ENCODE results near the gene SLFN11.
"Not testable (repeated sequence)": the region's sequence is repeated elsewhere in the genome, so short reads cannot be mapped to it uniquely, and the experiment has no call there.

The SLFN11 gene, protein sequence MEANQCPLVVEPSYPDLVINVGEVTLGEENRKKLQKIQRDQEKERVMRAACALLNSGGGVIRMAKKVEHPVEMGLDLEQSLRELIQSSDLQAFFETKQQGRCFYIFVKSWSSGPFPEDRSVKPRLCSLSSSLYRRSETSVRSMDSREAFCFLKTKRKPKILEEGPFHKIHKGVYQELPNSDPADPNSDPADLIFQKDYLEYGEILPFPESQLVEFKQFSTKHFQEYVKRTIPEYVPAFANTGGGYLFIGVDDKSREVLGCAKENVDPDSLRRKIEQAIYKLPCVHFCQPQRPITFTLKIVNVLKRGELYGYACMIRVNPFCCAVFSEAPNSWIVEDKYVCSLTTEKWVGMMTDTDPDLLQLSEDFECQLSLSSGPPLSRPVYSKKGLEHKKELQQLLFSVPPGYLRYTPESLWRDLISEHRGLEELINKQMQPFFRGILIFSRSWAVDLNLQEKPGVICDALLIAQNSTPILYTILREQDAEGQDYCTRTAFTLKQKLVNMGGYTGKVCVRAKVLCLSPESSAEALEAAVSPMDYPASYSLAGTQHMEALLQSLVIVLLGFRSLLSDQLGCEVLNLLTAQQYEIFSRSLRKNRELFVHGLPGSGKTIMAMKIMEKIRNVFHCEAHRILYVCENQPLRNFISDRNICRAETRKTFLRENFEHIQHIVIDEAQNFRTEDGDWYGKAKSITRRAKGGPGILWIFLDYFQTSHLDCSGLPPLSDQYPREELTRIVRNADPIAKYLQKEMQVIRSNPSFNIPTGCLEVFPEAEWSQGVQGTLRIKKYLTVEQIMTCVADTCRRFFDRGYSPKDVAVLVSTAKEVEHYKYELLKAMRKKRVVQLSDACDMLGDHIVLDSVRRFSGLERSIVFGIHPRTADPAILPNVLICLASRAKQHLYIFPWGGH

DNA sequence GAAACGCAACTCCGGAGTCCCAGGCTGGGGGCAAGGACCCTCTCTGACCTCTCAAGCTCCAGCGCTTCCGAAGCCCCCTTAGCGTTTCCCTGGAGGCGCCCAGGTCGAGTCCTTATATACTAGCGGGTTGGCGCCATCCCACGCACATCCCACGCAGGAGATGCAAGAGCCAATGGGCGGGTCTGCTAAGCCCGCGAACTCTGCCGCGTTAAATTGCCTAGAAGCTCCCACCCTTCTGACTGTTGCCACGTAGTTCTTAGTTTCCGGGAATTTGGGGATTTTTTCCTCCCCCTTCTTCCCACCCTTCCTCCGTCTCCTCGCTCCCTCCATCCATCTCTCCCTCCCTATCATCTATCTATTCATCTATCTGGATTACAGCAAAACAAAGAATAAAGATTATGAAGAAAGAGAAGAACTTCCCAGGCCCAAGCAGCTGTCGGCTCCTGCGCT, at the start of gene SLFN11:
SLFN11 (minus strand) TSS at position 88 of the 450 bp plus-strand sequence. CDS start 9,814 bp downstream, outside the sequence.
- DNase-seq = peak; percentile 93

DNA sequence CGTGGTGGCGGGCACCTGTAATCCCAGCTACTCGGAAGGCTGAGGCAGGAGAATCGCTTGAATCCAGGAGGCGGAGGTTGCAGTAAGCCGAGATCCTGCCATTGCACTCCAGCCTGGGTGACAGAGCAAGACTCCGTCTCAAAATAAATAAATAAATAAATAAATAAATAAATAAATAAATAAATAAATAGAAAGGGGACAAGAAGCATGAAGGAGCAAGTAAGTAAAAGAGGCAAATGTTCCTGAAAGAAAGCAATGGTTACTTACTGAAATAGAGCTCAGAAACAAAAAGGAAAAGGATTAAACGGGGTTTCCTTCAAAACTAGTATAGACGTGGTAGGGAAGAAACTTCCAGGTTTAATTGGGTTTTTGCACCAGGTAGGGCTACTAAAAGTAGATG, 47.6 kb upstream of the SLFN11 start:
- DNase-seq = not testable (repeated sequence)

DNA sequence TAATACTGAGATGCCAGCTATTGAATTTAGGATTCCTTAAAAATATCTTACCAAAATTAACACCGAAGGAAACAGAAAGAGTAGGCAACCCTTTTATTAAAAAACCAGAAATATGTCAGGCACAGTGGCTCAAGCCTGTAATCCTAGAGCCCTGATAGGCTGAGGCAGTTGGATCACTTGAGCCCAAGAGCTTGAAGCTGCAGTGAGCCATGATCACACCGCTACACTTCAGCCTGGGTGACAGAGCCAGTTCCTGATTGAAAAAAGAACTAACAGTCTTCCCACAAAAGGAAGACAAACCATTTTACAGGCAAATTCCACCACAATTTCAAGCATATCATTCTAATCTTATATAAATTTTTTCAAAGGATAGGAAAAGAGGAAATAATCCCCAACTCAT, 43.2 kb upstream of the SLFN11 start:
- no peak for DNase-seq

DNA sequence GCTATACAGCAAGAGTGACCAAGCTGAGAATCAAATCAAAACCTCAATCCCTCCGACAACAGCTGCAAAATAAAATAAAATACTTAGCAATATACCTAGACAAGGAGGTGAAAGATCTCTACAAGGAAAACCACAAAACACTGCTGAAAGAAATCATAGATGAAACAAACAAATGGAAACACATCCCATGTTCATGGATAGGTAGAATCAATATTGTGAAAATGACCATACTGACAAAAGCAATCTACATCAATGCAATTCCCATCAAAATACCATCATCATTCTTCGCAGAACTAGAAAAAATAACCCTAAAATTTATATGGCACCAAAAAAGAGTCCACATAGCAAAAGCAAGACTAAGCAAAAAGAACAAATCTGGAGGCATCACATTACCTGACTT, 41.3 kb upstream of the SLFN11 start:
- not testable (repeated sequence) for DNase-seq

DNA sequence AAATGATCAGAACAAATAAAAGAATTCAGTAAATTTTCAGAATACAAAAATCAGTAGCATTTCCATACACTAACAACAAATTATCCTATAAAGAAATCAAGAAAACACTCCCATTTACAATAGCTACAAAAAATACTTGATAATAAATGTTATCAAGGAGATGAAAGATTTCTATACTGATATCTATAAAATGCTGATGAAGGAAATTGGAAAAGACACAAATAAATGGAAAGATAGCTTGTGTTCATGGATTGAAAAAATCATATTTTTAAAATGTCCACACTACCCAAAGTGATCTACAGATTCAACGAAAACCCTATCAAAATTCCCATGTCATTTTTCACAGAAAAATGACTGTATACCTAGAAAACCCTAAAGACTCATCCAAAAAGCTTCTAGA, 40.8 kb upstream of the SLFN11 start:
- DNase-seq = no peak

DNA sequence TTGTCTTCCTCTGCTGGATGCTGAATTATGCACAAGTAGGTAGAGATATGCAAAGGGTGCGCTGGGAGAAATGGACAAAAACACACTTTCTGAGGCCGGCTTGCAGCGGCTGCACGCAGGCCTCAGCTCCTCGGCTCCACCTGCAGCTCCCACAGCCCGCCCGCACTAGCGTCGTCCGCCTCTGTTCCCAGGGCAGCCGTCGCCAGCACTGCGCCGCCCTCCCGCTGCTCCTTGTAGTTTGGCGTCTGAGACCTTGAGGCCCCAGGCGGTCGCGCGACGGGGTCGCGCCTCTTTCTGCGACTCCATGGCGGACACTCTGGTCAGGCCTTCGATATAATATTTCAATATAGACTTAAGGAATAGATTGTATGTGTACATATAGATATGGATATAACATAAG, 34.1 kb upstream of the SLFN11 start:
- no peak for DNase-seq

DNA sequence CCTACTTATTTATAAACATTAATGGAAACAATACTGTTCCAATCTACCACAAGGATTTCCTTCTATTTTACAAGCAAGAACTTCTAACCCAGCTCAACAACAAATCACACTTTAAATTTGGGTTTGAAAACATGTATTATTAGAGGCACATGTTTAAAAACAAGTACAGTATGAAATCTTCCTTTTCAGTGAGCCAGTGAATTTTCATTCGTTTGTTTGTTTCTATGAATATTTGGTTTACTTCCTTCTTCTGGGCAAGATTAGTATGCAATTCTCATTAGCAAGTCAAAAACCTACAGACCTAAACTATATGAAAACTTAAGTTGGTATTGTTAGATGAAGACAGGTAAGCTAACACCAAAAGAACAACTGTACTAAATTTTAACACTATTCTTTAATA, 33.1 kb upstream of the SLFN11 start:
- DNase-seq = no peak

DNA sequence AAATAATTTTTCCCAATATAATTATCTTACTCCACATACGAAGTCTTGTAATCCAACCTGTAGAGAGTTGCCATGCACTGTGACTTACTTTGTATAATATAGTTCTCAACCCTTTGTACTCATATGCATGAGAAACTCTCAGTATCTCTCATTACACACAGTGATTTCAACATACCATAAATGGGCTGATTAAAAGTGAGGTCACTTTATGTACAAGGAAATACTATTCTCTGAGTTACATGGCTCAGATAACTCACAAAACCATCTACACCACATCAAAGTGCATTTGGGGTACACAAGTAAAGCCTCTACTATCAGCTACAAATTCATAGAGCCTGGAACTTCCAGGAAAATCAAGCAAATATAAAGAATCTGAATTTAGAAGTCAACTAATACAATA, 30.9 kb upstream of the SLFN11 start:
- peak; percentile 17 for DNase-seq

DNA sequence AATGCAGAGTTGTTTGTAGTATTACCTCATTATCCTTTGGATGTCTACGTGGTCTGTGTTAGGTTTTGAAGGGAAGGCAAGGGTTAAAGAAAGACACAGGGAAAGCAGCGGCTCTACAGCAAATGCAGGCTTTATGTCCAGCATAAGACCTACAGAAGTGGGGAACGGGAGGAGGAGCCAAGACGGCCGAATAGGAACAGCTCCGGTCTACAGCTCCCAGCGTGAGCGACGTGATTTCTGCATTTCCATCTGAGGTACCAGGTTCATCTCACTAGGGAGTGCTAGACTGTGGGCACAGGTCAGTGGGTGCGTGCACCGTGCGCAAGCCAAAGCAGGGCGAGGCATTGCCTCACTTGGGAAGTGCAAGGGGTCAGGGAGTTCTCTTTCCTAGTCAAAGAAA, 20.4 kb upstream of the SLFN11 start:
- not testable (repeated sequence) for DNase-seq

DNA sequence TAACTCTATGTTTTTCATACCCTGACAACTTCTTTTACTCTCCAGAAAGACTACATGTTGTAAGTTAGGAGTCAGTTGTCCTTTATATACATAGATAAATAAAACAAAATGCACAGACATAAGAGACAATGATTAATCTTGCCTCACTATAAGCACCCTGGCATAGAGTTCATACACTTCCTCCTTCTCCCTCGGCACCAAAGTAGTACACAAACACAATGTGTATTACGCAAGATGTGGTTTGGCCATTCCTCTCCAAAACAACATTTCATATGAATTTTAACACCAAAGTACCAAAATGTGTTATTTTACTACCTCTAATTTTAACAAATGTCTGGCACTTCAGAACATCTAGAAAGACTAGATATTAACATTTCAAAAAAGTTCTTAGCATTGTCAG, 17.2 kb upstream of the SLFN11 start:
- no peak for DNase-seq

DNA sequence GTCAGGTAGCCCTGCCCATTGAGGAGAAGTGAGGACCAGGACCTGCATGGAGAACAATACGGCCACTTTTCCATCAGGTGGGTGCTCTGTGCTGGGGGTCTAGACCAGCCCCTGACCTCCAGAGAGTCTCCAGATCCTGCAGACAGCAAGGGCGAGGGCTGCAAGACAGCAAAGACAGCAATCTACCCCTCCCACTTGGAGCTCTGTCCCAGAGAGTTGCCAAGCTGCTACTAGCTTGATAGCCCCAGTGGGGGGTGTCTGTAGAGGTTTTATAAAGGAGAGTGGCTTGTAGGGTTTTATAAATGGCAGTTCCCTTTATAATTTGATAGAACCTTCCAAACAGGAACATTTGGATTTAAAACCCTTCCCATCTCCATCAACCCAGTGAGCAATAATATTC, 16.7 kb upstream of the SLFN11 start:
- DNase-seq = no peak

DNA sequence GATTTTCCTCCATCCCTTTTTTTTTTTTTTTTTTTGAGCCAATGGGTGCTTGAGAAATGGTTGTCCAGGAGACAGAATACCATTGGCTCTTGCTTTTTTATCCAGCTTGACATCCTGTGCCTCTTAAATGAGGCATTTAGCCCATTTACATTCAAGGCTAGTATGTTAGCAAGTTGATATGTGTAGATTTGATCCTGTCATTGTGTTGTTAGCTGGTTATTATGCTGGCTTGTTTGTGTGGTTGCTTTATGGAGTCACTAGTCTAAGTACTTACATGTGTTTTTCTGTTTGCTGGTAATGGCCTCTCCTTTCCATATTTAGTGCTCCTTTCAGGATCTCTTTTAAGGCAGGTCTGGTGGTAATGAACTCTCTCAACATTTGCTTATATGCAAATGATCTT, 14.1 kb upstream of the SLFN11 start:
- no peak for DNase-seq

DNA sequence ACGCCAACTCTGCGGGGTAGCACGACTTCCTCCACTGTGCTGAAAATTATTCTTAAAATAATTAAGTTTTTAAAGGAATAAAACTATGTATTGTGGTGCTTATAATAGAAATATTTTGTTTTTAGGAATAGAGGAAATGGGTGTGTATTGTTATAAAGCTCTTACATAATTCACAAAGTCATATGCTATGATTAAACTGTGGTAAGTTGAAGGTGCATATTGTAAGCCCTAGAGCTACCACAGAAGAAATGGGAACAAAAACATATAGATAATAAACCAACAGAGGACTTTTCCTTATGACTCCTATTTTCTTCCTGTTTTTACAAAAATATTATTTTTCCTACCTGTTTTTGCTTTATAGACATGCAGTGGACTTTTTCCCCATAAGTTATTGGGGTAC, 4.3 kb upstream of the SLFN11 start:
- DNase-seq = no peak

DNA sequence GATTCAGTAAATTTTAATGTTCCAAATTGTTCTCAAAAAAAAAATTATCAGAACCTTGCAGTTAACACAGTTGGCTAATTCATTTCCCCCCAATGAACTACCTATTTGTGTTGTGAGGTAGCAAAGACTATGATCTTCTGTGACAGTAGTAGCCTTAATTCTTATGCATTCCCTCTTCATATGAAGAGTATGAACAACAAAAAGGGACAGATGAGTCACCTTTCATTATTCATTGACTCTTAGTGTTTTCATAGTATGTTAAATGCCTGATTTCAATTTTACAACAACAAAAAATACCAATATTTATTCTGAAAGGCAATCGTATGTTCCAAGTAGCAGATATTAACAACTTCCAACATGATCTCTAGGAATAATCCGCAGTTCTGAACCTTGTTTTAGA, 3.6 kb upstream of the SLFN11 start:
- DNase-seq = no peak

DNA sequence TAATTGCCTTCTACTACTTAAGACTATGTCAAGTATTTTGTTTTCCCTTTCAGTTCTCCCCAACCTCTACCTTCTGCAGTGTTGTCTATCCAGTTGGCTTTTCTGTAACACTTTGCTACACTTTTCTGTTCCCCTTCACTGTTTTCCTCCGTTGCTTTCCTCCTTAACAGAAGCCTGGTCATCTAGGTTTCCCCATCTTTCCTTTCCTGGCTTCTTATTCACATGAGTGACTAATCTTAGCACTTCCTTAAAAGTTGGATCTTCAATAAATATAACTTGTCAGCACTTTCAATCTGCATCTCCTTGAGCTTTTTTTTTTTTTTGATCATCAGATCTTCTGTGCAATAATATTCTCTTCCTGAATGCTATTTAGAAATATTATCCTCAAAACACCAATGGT, 2.8 kb upstream of the SLFN11 start:
- DNase-seq = no peak

DNA sequence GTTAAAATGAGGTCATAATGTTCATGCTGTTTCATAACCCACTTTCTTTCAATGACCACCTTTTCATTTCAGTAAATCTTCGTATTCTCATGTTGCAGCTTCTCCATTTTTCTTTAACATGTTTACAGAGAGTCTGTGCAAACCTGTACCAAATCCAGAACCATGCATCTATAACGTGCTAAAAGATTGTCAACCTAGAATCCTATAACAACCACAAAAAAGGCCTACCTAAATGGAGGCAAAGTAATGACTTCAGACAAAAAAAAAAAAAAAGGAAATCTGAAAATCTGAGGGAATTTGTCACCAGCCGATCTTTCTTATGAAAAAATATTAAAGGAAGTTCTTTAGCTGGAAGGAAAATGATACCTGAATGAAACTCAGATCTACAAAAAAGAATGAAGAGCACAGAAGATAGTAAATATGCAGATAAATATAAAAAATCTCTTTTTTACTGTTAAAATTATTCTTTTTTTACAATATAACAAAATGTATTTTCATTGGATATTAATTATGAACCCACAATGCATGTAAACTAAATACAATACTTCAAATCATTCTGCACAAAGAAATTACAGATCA, 1.4 kb upstream of the SLFN11 start:
- DNase-seq = no peak

DNA sequence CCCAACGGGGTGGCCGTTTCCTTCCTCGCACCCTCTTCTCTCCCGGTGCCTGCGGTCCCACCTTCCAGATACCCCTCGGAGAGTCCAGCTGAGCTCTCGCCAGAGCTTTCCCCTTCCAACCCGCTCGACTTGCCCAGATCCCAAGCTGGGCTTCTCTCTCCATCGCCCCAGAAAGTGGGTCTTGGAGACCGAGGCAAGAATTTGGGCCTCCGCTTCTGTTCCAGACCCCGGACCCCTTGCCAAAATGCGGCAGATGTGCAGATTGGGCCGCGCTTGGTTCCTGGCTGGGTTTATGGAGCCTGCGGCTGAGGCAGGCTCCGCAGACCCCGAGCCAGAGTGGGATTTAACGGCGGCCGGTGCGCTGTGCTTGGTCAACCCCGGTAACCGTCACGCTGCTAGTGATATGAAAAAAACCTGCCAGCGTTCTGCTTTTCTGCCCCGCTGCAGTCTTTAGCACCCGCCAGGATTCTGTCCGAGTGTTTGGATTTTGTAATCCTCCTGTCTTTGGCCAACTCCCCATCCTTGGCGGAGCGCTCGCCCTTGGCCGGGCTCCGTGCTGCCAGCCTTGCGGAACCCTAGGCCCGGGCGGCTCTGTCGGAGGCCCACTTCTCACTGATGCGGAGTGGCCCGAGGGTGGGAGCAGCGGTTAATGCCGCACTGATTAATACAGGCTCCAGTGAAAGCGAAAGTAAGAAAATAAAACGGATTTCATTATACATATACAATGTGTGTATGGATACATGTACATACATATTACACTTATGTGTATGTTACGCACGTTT, 754 bp upstream of the SLFN11 start:
- DNase-seq = peak; percentile 67

DNA sequence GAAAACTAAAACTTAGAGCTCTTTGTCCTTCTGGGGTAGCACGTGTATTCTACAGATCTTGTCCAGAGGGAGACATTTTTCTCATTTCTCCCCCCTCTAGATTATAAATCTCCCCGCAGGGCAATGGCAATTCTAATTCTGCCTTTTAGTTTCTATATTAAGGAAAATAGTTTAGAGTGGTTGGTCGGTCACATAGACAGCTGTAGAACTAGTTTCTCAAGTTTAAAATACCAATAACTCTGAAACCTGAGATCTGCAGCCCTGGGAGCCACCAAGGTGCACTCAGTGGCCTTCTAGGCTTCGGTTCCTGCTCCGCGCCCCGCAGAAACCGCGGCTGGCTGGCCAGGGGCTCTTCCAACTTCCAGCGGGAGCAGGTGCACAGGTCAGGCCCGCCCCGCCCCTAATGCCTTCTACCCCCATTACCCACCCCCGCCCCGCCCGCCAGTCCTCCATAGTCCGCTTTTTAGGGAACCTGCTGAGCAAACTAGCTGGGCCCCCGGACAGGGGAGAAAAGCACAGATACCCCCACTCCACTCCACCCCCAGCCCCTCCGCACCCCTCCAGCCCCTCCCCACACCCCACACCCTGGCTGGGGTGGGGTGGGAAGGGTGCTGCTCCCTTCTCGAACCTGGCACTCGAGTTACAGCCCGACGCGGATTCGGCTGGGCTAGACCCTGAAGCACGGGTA, 431 bp downstream of the SLFN11 start:
- peak; percentile 25 for DNase-seq

DNA sequence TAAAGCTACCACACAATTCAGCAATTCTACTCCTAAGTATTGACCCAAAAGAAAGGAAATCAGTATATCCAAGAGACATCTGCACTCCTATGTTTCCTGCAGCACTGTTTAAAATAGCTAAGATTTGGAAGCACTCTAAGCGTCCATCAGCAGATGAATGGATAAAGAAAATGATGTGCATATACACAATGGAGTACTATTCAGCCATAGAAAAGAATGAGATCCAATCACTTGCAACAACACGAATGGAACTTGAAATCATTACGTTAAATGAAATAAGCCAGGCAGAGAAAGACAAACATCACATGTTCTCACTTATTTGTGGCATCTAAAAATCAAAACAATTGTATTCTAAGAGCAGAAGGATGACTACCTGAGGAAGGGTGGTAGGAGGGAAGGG, 1.5 kb downstream of the SLFN11 start:
- DNase-seq = no peak

DNA sequence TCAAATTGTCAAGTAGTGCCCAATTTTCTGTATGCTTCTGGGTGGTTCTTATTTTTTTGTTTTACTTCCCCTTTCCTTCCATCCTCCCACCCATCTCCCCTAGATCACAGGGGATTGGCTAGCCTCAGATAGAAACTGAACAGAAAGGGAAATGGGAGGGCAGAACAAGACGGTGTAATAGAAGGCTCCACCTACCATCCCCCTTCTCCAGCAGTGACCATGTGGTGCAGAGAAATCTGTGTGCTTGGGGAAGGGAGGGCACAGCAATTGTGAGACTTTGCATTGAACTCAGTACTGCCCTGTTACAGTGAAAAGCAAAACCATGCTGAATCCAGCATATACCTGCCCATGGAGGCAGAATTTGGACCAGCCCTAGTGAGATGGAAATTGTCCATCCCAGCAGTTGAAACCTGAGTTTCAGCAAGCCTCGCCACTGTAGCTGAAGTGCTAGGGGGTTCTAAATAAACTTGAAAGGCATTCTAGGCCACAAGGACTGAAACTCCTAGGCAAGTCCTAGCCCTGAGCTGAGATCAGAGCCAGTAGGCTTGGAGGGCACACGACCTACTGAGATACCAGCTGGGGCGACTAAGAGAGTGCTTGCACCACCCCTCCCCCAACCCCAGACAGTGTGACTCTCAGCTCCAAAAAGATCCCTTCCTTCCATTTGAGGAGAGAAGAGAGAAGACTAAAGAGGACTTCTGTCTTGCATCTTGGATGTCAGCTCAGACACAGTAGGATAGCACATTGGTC, 5.2 kb downstream of the SLFN11 start:
- DNase-seq = peak; percentile 49

DNA sequence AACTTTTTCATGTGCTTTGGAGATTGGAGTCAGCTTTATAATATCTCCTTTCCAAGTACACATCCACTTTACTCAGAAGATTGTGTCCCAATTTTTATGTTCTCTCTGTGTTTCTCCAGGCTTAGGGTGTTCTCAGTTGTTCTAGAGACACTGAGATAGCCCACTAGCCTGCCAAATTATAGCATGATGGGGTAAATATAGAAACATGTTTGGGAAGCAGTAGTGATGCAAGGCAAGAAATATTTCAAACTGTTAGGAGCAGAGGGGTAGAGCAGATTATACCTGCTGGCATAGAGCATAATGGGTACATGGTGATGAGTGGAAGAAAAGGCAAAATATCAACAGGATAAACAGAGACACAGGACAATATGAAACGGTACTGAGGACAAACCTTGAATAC, 12.4 kb downstream of the SLFN11 start:
- DNase-seq = no peak
